Panc1 (cell line): ENCODE results near the gene SPACA6.

ENCODE experiments used
- POLR2AphosphoS5 ChIP-seq: IDR thresholded peaks from 2 replicates; pipeline ENCODE4 v1.6.1; 2012; ENCODE audit warnings: mild to moderate bottlenecking, low read depth, low read length, moderate library complexity
- SIN3A ChIP-seq: IDR thresholded peaks from 2 replicates; pipeline ENCODE4 v1.6.1; 2012; ENCODE audit warnings: low read depth, mild to moderate bottlenecking, low read length, moderate library complexity, borderline replicate concordance; ENCODE audit not compliant: insufficient read depth
- TF ChIP-seq, protein P1 (sequence below): fragments of 450-650 bp; IDR thresholded peaks from 2 replicates; pipeline ENCODE4 v1.5.1; 2017; ENCODE audit warnings: mild to moderate bottlenecking

DNA sequence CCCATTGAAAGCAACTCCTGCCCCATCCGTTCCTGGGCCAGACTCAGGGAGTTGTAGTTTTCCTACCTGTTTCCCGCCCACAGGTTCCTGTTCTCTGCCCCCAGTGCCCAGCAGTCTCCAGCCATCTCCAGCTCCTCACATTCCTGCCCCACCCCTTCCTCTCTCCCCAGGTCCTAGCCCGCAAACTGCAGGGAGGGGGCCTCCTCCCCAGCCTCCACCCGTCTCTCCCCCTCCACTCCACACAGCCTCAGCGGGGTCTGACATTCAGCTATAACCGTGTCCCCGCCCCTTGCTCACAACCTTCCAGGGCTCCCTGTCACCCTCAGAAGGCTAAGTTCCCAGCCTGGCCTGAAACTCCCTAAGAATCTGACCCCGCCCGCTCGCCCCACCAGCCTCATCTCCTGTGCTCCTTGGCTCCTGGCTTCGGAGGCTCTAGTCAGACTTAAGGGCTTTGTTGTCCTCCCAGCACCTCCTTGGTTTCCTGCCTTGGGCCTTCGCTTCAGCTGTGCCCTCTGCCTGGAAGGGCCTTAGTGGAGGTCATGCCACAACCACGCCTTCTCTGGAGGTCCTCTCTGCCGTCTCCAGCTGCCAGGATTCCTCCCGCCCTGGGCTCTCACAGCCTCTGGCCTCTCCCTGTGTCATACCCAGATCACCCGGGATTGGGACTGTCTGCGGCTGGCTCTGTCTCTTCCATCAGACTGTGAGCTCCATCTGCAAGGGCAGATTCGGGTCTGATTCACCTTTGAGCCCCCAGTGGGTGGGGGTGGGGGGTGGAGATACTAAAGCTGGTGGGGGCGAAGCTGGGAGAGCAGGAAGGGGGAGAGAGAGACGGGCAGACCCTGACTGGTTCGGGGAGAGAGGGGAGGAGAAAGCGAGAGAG, 5.1 kb upstream of the SPACA6 start:
- TF ChIP-seq, protein P1, sequence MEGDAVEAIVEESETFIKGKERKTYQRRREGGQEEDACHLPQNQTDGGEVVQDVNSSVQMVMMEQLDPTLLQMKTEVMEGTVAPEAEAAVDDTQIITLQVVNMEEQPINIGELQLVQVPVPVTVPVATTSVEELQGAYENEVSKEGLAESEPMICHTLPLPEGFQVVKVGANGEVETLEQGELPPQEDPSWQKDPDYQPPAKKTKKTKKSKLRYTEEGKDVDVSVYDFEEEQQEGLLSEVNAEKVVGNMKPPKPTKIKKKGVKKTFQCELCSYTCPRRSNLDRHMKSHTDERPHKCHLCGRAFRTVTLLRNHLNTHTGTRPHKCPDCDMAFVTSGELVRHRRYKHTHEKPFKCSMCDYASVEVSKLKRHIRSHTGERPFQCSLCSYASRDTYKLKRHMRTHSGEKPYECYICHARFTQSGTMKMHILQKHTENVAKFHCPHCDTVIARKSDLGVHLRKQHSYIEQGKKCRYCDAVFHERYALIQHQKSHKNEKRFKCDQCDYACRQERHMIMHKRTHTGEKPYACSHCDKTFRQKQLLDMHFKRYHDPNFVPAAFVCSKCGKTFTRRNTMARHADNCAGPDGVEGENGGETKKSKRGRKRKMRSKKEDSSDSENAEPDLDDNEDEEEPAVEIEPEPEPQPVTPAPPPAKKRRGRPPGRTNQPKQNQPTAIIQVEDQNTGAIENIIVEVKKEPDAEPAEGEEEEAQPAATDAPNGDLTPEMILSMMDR = no peak
- TF ChIP-seq POLR2AphosphoS5 (no peak), SIN3A (no peak)
